Suprapubic skin (tissue), 4 donors: ENCODE results near the gene MED13L. TPM values are rescaled to one million over a fixed set of nuclear protein-coding genes. Genes with fewer than 3 reads are reported as not detected.
"Not testable (repeated sequence)": the region's sequence is repeated elsewhere in the genome, so short reads cannot be mapped to it uniquely, and the experiment has no call there.

ENCODE experiments used
- DNase-seq, 2 donors: peaks; one replicate each; pipeline ENCODE4 v3.0.0-alpha.2; 2019; ENCODE audit warnings: low spot score in 2 of 2
- H3K27ac ChIP-seq: fragments of 200-600 bp; sonication (generic); one replicate; pipeline ENCODE4 v1.5.1; 2019
- H3K27me3 ChIP-seq: fragments of 200-600 bp; sonication (generic); one replicate; pipeline ENCODE4 v1.5.1; 2019
- H3K36me3 ChIP-seq: fragments of 200-600 bp; sonication (generic); one replicate; pipeline ENCODE4 v1.5.1; 2019
- H3K4me1 ChIP-seq: fragments of 200-600 bp; sonication (generic); one replicate; pipeline ENCODE4 v1.5.1; 2019
- H3K4me3 ChIP-seq: fragments of 200-600 bp; sonication (generic); one replicate; pipeline ENCODE4 v1.5.1; 2019; ENCODE audit warnings: mild to moderate bottlenecking
- H3K9me3 ChIP-seq: fragments of 200-600 bp; sonication (generic); one replicate; pipeline ENCODE4 v1.5.1; 2019
- EP300 ChIP-seq: sonication (generic); formaldehyde crosslinking; IDR thresholded peaks from one replicate; pipeline ENCODE4 v1.6.1; 2017; ENCODE audit warnings: antibody characterized with exemption
- POLR2A ChIP-seq, 2 donors: fragments of 450-650 bp; IDR thresholded peaks; one replicate each; pipeline ENCODE4 v1.6.1; 2017; ENCODE audit warnings: antibody characterized with exemption in 2 of 2, mild to moderate bottlenecking in 2 of 2, moderate library complexity in 2 of 2
- POLR2AphosphoS5 ChIP-seq, 3 donors: sonication (generic); formaldehyde crosslinking; IDR thresholded peaks; one replicate each; pipeline ENCODE4 v1.6.1; 2017; ENCODE audit warnings: antibody characterized with exemption in 3 of 3
- WGBS: methylation state at CpG from one replicate; pipeline ENCODE4 v1.1.5; 2018; 5-methylcytosine and 5-hydroxymethylcytosine counted together
- total RNA-seq, 4 donors: library from RNA; depleted of rRNA; stranded (reverse); fragments of >200 nt; gene quantifications; one replicate each; pipeline ENCODE4 v1.1.0, GENCODE V29; 2016
- TF ChIP-seq, protein P1 (sequence below), 2 donors: fragments of 200-600 bp in 1 of 2; fragments of 450-650 bp in 1 of 2; sonication (generic) in 1 of 2; IDR thresholded peaks; one replicate each; pipeline ENCODE4 v1.5.1; 2016 to 2019; ENCODE audit warnings: antibody characterized with exemption in 2 of 2, mild to moderate bottlenecking in 1 of 2, moderate library complexity in 1 of 2

The MED13L gene
- total RNA-seq, 4 donors from 2014 or later, result 173 to 418 (median 228) TPM

DNA sequence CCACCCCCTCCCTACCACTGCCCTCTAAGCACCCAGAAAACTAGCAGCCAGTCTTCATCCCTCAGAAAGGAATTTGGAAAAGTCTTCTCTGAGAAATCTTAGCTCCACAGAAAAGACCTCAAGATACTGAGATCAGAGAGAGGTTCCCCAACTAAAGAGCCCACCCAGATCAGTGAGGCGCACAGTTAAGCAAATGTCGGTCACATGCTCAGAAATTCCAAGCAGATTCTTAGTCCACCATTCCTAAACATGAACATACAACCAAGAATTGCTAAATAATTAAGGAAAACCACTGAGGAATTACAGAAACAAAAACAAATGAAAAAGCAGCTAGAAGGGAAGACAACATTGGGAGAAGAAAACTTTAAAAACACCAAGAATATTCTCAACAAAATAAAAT is 32.3 kb downstream of the MED13L start:
- H3K27ac ChIP-seq, result no peak overlapping the region
- no peaks in the 10 kb centered on the region for H3K36me3 ChIP-seq
- TF ChIP-seq, protein P1, sequence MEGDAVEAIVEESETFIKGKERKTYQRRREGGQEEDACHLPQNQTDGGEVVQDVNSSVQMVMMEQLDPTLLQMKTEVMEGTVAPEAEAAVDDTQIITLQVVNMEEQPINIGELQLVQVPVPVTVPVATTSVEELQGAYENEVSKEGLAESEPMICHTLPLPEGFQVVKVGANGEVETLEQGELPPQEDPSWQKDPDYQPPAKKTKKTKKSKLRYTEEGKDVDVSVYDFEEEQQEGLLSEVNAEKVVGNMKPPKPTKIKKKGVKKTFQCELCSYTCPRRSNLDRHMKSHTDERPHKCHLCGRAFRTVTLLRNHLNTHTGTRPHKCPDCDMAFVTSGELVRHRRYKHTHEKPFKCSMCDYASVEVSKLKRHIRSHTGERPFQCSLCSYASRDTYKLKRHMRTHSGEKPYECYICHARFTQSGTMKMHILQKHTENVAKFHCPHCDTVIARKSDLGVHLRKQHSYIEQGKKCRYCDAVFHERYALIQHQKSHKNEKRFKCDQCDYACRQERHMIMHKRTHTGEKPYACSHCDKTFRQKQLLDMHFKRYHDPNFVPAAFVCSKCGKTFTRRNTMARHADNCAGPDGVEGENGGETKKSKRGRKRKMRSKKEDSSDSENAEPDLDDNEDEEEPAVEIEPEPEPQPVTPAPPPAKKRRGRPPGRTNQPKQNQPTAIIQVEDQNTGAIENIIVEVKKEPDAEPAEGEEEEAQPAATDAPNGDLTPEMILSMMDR (IDR thresholded peaks at IDR 0.05), result no peak
- TF ChIP-seq POLR2AphosphoS5 (IDR thresholded peaks at IDR 0.05) (no peak), EP300 (no peak), POLR2A (IDR thresholded peaks at IDR 0.05) (no peak)
- no peak for DNase-seq
- H3K4me3 ChIP-seq, result no peak overlapping the region
- H3K27me3 ChIP-seq, result no peaks in the 10 kb centered on the region
- H3K9me3 ChIP-seq, result peaks cover 9% of the 10 kb centered on the region
- 79% methylated on average over 2 of the region's 2 CpGs for WGBS
- peaks cover 53% of the 10 kb centered on the region for H3K4me1 ChIP-seq

DNA sequence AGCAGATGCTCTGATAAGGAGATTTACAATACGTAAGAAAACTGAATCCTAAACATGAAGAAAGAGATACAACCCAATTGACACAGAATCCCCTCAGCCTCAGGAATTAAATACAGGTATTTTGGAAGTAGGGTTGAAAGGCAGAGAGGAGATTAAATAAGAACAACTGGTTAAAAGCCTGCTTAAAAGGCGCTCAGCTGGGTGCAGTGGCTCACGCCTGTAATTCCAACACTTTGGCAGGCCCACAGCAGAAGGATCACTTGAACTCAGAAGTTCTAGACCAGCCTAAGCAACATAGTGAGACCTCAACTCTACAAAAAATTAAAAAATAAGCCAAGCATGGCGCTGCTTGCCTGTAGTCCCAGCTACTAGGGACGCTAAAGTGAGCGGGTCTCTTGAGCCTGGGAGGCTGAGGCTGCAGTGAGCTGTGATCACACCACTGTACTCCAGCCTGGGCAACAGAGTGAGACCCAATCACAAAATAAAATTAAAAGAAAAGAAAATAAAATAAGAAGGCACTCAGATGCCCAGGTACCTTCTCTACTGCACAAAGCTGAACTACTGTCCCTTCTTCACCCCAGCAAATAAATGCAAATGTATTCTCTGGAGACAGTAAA is 32.9 kb downstream of the MED13L start:
- no peak for TF ChIP-seq POLR2AphosphoS5 (IDR thresholded peaks at IDR 0.05)
- TF ChIP-seq, protein P1 (IDR thresholded peaks at IDR 0.05), result no peak
- no peak for TF ChIP-seq EP300
- TF ChIP-seq POLR2A (IDR thresholded peaks at IDR 0.05), result no peak
- WGBS, result 91% methylated on average over 6 of the region's 6 CpGs
- H3K4me1 ChIP-seq, result peaks cover 53% of the 10 kb centered on the region
- no peaks in the 10 kb centered on the region for H3K27me3 ChIP-seq
- H3K36me3 ChIP-seq, result no peaks in the 10 kb centered on the region
- no peak overlapping the region for H3K27ac ChIP-seq
- H3K4me3 ChIP-seq, result no peak overlapping the region
- H3K9me3 ChIP-seq, result peaks cover 3% of the 10 kb centered on the region
- DNase-seq, result no peak

DNA sequence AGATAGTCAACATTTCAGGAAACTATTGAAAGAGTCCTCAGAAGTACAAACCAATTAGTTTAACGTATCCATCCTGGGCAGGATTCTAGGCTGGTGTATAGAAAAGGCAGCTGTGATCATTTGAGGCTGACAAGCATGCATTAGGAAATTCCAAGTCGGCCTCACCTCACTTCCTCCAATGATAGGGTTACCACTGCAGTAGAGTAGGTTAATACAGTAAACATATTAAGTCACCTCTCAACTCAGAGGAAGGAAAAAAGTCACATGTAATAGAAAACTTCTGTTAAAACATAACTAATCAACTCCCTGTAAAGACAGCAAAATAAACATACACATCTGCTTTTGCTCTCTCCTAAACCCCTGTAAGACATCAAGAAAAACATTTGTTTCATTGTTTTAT is 33.5 kb downstream of the MED13L start:
- Histone ChIP-seq H3K4me1 (peaks cover 53% of the 10 kb centered on the region), H3K9me3 (no peaks in the 10 kb centered on the region), H3K4me3 (no peak overlapping the region), H3K36me3 (no peaks in the 10 kb centered on the region), H3K27me3 (no peaks in the 10 kb centered on the region), H3K27ac (no peak overlapping the region)
- no peak for TF ChIP-seq POLR2A (IDR thresholded peaks at IDR 0.05)
- TF ChIP-seq EP300, result no peak
- TF ChIP-seq POLR2AphosphoS5 (IDR thresholded peaks at IDR 0.05), result no peak
- TF ChIP-seq, protein P1 (IDR thresholded peaks at IDR 0.05), result no peak
- 48% methylated on average over 2 of the region's 2 CpGs for WGBS
- DNase-seq, result no peak

DNA sequence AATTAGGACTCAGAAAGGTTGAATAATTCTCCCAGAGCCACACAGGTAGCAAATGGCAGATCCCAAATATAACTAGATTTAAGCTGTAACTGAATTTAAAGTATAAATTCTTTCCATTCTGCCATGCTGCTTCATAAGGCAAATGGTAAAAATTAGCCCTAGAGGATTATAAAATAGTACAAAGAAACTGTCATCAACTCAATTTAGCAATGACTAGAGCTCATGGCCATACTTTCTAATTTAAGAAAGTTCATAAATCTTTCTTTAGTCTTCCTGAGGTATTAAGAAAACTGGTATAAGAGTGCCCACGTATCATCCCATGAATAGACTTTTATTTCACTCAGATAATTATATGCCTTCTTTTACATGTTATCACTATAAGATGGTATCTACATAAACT is 34.8 kb downstream of the MED13L start:
- Histone ChIP-seq H3K27ac (no peak overlapping the region), H3K9me3 (no peaks in the 10 kb centered on the region), H3K36me3 (no peaks in the 10 kb centered on the region), H3K4me3 (no peak overlapping the region), H3K4me1 (peaks cover 56% of the 10 kb centered on the region), H3K27me3 (no peaks in the 10 kb centered on the region)
- DNase-seq, result no peak
- TF ChIP-seq EP300 (no peak), POLR2AphosphoS5 (IDR thresholded peaks at IDR 0.05) (no peak), POLR2A (IDR thresholded peaks at IDR 0.05) (no peak)
- TF ChIP-seq, protein P1 (IDR thresholded peaks at IDR 0.05), result no peak
- 62% methylated on average over 1 of the region's 1 CpG for WGBS

DNA sequence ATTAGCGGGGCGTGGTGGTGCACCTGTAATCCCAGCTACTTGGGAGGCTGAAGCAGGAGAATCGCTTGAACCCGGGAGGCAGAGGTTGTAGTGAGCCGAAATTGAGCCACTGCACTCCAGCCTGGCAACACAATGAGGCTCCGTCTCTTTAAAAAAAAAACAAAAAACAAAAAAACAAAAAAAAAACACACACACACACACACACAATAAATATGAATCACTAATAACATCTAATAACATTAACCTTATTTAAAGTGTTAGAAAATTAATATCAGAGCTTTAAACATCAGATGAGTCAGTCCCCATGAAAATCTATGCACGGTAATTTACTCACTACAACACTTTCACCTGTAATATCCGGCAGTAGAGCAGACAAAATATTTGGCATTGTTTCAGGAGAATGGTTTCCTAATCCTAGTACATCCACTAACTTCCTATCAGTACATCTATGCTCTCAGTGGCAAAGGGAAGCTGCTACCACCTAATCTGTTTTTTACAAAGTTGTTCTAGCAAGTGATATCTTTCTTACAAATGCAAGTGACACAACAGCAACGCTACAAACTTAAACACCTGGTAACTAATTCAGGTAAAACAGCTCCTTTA is 36.2 kb downstream of the MED13L start:
- H3K4me1 ChIP-seq, result peaks cover 62% of the 10 kb centered on the region
- H3K4me3 ChIP-seq, result no peak overlapping the region
- no peak overlapping the region for H3K27ac ChIP-seq

DNA sequence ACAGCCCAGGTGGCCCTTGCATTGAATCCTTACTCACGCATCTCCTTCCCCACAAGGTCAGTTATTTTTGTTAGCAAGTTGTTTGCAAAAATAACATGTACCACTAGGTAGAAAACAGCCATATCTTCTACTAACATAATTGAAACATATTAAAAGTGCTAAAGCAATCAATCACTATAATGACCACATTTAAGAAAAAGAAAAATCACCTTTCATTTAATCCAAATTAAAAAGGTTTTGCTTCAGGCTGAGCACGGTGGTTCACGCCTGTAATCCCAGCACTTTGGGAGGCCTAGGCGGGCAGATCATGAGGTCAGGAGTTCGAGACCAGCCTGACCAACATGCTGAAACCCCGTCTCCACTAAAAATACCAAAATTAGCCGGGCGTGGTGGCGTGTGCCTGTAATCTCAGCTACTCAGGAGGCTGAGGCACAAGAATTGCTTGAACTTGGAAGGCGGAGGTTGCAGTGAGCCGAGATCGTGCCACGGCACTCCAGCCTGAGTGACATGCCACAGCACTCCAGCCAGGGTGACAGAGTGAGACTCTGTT is 38.8 kb downstream of the MED13L start:
- H3K4me1 ChIP-seq, result peaks cover 47% of the 10 kb centered on the region
- H3K36me3 ChIP-seq, DNase-seq, H3K4me3 ChIP-seq, H3K9me3 ChIP-seq, H3K27ac ChIP-seq, H3K27me3 ChIP-seq: not testable (repeated sequence)
- WGBS, result 95% methylated on average over 13 of the region's 13 CpGs

More for the DNA sequence above, 36.2 kb downstream of the MED13L start:
- TF ChIP-seq, protein P1 (IDR thresholded peaks at IDR 0.05), result no peak
- TF ChIP-seq POLR2AphosphoS5 (IDR thresholded peaks at IDR 0.05) (no peak), EP300 (no peak), POLR2A (IDR thresholded peaks at IDR 0.05) (no peak)
- Histone ChIP-seq H3K36me3 (no peaks in the 10 kb centered on the region), H3K27me3 (no peaks in the 10 kb centered on the region), H3K9me3 (no peaks in the 10 kb centered on the region)
- WGBS, result 76% methylated on average over 9 of the region's 9 CpGs
- no peak for DNase-seq
